ENCODE results near the gene ZBTB4.
A peak's percentile ranks its signal among the peaks of the same experiment; 100 is the strongest.

The ZBTB4 gene

DNA sequence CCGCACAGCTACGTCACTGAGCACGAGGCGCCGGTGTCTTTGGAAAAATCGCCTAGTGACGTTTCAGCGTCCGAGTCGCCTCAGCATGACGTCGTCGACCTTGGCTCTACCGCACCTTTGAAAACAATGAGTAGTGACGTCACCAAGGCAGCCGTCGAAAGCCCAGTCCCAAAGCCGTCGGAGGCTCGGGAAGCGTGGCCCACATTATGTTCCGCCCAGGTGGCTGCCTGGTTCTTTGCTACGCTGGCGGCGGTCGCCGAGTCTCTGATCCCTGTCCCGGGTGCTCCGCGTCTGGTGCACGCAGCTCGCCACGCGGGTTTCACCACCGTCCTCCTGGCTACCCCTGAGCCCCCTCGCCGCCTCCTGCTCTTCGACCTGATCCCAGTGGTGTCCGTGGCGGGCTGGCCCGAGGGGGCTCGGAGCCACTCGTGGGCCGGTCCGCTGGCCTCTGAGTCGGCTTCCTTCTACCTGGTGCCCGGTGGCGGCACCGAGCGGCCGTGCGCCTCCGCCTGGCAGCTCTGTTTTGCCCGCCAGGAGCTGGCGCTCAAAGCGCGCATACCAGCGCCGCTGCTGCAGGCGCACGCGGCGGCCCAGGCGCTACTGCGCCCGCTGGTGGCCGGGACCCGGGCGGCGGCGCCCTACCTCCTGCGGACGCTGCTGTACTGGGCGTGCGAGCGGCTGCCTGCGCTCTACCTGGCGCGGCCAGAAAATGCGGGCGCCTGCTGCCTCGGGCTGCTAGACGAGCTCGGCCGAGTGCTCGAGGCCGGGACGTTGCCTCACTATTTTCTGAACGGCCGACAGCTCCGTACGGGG lies 42.7 kb downstream of the ZBTB4 start:
- TF ChIP-seq CTCF (IDR thresholded peaks at IDR 0.05; ENCODE audit: control insufficient read depth, insufficient read depth, low read depth, low read length, missing control alignments) = peak; percentile 54
- peak overlapping the region; percentile 32 for H3K4me3 ChIP-seq (ENCODE audit: control insufficient read depth, low read depth, low read length)
- DNase-seq (ENCODE audit: low read depth) = peak; percentile 18

GRCh38 chr17:7435676-7436555 lies 43.5 kb downstream of the ZBTB4 start:
- H3K4me3 ChIP-seq (ENCODE audit: control insufficient read depth, low read depth, low read length) = peak overlapping the region; percentile 45
- no peak for DNase-seq (ENCODE audit: low read depth)
- TF ChIP-seq CTCF (IDR thresholded peaks at IDR 0.05; ENCODE audit: control insufficient read depth, insufficient read depth, low read depth, low read length, missing control alignments) = no peak

GRCh38 chr17:7432296-7432695 lies 47.1 kb downstream of the ZBTB4 start:
- DNase-seq (ENCODE audit: low read depth) = no peak
- TF ChIP-seq CTCF (IDR thresholded peaks at IDR 0.05; ENCODE audit: control insufficient read depth, insufficient read depth, low read depth, low read length, missing control alignments) = no peak
- H3K4me3 ChIP-seq (ENCODE audit: control insufficient read depth, low read depth, low read length) = no peak overlapping the region

DNA sequence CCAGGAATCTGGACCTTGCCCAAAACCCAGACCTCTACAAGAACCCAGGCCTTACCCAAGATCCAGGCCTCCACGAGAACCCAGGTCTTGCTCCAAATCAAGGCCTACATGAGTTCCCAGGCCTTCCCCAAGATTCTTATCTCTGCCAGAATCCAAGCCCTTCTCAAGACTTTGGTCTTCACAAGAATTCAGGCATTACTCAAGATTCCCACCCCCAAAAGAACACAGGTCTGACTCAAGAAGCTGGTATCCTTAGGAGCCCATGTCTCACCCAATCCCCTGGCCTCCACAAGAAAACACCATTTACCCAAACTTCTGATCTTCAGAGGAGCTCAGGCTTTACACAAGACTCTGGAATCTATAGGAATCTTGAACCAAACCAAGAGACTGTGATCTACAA lies 48.2 kb downstream of the ZBTB4 start:
- DNase-seq (ENCODE audit: low read depth) = no peak
- no peak overlapping the region for H3K4me3 ChIP-seq (ENCODE audit: control insufficient read depth, low read depth, low read length)
- no peak for TF ChIP-seq CTCF (IDR thresholded peaks at IDR 0.05; ENCODE audit: control insufficient read depth, insufficient read depth, low read depth, low read length, missing control alignments)

DNA sequence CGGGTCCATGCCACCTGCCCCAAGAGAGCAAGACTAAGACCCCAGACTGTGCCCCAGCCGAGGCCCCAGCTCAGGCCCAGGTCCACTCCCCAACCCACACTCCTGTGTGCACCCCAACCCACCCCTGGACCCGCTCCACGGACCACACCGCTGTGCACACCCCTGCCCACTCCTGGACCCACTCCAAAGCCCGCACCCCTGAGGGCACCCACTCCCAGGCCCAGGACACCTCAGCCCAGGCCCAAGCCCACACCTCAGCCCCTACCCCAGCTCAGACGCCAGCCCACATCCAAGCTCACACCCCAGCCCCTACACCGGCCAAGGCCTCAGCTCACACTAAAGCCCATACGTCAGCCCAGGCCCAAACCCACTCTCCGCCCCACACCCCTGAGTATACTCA lies 49.7 kb downstream of the ZBTB4 start:
- TF ChIP-seq CTCF (IDR thresholded peaks at IDR 0.05; ENCODE audit: control insufficient read depth, insufficient read depth, low read depth, low read length, missing control alignments) = no peak
- H3K4me3 ChIP-seq (ENCODE audit: control insufficient read depth, low read depth, low read length) = no peak overlapping the region
- no peak for DNase-seq (ENCODE audit: low read depth)

GRCh38 chr17:7428557-7428956 lies 50.9 kb downstream of the ZBTB4 start, which contains the start of gene SPEM3:
TSS of gene SPEM3 (plus strand) at chr17:7428857. CDS start at chr17:7428903, 46 bp downstream.
- DNase-seq (ENCODE audit: low read depth) = no peak
- no peak for TF ChIP-seq CTCF (IDR thresholded peaks at IDR 0.05; ENCODE audit: control insufficient read depth, insufficient read depth, low read depth, low read length, missing control alignments)
- H3K4me3 ChIP-seq (ENCODE audit: control insufficient read depth, low read depth, low read length) = no peak within 1 kb of the TSS

Data from AG09309 (cell line).